Activated CD4-positive, alpha-beta memory T cell treated with anti-CD3 and anti-CD28 coated beads for 36 hours (primary cell): ENCODE results near the gene TMED10. TPM values are rescaled to one million over a fixed set of nuclear protein-coding genes. Genes with fewer than 3 reads are reported as not detected.
A peak's percentile ranks its signal among the peaks of the same experiment; 100 is the strongest.

Experiments
- CTCF ChIA-PET: fragments of 350-600 bp; sonication (Branson Sonifier 250); formaldehyde crosslinking; loops from one replicate; lab custom pipeline; 2021; ENCODE audit warnings: antibody characterized with exemption, inconsistent platforms; lab: Charles Lee
- POLR2A ChIA-PET: fragments of 350-600 bp; sonication (Branson Sonifier 250); formaldehyde crosslinking; loops from one replicate; lab custom pipeline; 2021; ENCODE audit warnings: antibody characterized with exemption; lab: Charles Lee
- DNase-seq: peaks from one replicate; pipeline ENCODE4 v3.0.0-alpha.2; 2020
- H3K27ac Mint-ChIP-seq: one replicate; pipeline ENCODE4 v1.8.0; 2021; ENCODE audit warnings: mixed read lengths
- H3K27me3 Mint-ChIP-seq: one replicate; pipeline ENCODE4 v1.8.0; 2021; ENCODE audit warnings: mixed read lengths
- H3K36me3 Mint-ChIP-seq: one replicate; pipeline ENCODE4 v1.8.0; 2021; ENCODE audit warnings: mixed read lengths
- H3K4me1 Mint-ChIP-seq: one replicate; pipeline ENCODE4 v1.8.0; 2021; ENCODE audit warnings: low read depth, mixed read lengths
- H3K4me3 Mint-ChIP-seq: one replicate; pipeline ENCODE4 v1.8.0; 2021; ENCODE audit warnings: mild to moderate bottlenecking, mixed read lengths
- H3K9me3 Mint-ChIP-seq: one replicate; pipeline ENCODE4 v1.8.0; 2021; ENCODE audit warnings: mixed read lengths
- intact Hi-C: fragments of 100-400 bp; cut with micrococcal nuclease; formaldehyde crosslinking; loops from one replicate; pipeline ENCODE4 v1.15.1; 2023
- total RNA-seq, 2 experiments: library from RNA; stranded (reverse); gene quantifications; one replicate each; pipeline ENCODE4 v1.2.3, GENCODE V29; 2021

TMED10 gene
- total RNA-seq, 2 experiments from 2014 or later: 189 to 201 TPM

DNA sequence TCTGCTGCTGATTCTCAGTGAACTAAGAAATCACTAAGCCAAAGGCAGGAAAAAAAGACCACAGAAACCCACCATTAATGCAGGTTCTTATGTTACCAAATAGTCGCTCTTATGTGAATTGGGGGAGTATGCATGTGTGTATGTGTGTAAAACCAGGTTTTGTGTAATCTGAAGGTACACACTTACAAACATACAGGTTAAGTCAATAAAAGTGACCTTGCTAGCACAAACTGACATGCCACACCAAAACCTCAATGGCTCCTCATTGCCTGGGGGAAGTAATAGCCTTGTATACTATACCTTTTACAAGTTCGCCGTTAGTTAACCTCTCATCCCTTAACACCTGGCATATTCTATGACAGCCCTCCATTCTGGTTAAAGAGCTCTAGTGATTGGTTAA lies 29.8 kb upstream of the TMED10 start:
- Mint-ChIP-seq H3K27ac (no peak overlapping the region), H3K27me3 (no peaks in the 10 kb centered on the region), H3K4me3 (no peak overlapping the region), H3K9me3 (no peaks in the 10 kb centered on the region), H3K36me3 (no peaks in the 10 kb centered on the region), H3K4me1 (peaks cover 17% of the 10 kb centered on the region)
- ChIA-PET POLR2A (interaction anchor here (1.3 kb wide), 1 partner anchor 18 kb away, joined by 3 read pairs; no protein-coding TSS in a partner anchor), CTCF (no interaction called here)
- intact Hi-C loops: no loop called here
- DNase-seq: no peak

DNA sequence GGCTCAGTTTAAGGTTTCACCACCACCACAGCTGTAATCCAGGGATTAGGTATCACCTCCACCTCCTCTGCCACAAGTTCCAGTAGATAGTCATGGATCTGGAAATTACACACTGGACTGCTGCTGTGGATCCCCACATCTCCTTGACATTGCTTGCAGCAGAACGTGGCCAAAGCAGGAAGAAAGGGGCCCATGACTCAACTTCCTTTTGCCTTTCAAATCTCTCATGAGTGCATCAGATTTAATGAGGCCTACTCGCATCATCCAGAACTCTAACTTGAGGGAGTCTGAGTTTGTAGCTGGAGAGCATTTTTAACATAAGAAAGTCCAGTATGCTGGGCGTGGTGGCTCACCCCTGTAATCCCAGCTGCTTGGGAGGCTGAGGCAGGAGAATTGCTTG lies 29.2 kb upstream of the TMED10 start:
- peak; percentile 35 for DNase-seq
- H3K4me3 Mint-ChIP-seq: no peak overlapping the region
- H3K27me3 Mint-ChIP-seq: no peaks in the 10 kb centered on the region
- H3K9me3 Mint-ChIP-seq: no peaks in the 10 kb centered on the region
- peak overlapping the region; percentile 67 for H3K27ac Mint-ChIP-seq
- no peaks in the 10 kb centered on the region for H3K36me3 Mint-ChIP-seq
- peaks cover 17% of the 10 kb centered on the region for H3K4me1 Mint-ChIP-seq
- ChIA-PET CTCF (no interaction called here), POLR2A (interaction anchor here (1.3 kb wide), 1 partner anchor 18 kb away, joined by 3 read pairs; no protein-coding TSS in a partner anchor)
- intact Hi-C loops: no loop called here

DNA sequence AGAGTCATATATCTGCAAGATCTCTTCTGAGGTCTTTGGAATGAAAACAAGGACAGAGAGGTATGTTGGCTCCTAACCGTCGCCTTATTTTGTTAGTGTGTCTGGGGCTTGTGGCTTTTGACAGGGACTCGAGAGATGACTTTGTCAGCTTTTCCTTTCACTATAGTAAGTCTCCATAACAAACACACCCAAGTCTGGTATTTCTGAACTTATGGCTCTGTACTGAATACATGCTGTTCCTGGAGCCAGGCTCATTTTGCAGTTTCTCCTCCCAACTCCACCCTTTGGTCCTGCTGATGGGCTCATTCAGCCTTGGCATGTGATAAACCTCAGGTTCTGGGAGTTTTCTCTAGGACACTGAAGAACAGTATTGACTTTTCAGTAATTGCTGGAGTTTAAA lies 27.7 kb upstream of the TMED10 start:
- intact Hi-C loops: no loop called here
- Mint-ChIP-seq H3K27ac (no peak overlapping the region), H3K36me3 (no peaks in the 10 kb centered on the region), H3K9me3 (no peaks in the 10 kb centered on the region), H3K4me3 (no peak overlapping the region), H3K27me3 (no peaks in the 10 kb centered on the region), H3K4me1 (peaks cover 17% of the 10 kb centered on the region)
- ChIA-PET CTCF (no interaction called here), POLR2A (no interaction called here)
- no peak for DNase-seq

DNA sequence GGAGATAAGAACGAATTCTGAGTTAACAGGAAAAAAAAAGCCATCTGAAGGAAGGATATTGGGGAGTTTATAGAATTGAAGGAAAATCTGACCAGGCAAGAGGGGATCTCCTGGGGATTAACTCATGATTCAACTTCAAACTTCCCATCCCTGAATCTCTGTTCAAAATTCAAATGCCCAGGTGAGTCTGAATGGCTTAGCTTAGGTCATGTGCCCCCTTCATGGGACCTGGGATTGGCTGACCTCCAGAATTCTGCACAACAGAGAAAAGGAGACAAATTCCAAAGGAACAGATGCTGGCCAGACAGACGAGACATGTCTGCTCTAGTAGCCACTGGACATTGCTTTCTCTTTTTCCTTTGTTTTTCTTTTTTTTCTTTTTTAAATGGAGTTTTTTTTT lies 26.2 kb upstream of the TMED10 start:
- no peaks in the 10 kb centered on the region for H3K27me3 Mint-ChIP-seq
- intact Hi-C loops: no loop called here
- POLR2A ChIA-PET: no interaction called here
- CTCF ChIA-PET: no interaction called here
- H3K4me1 Mint-ChIP-seq: peaks cover 17% of the 10 kb centered on the region
- no peak overlapping the region for H3K27ac Mint-ChIP-seq
- no peaks in the 10 kb centered on the region for H3K9me3 Mint-ChIP-seq
- no peak overlapping the region for H3K4me3 Mint-ChIP-seq
- H3K36me3 Mint-ChIP-seq: no peaks in the 10 kb centered on the region
- DNase-seq: no peak

DNA sequence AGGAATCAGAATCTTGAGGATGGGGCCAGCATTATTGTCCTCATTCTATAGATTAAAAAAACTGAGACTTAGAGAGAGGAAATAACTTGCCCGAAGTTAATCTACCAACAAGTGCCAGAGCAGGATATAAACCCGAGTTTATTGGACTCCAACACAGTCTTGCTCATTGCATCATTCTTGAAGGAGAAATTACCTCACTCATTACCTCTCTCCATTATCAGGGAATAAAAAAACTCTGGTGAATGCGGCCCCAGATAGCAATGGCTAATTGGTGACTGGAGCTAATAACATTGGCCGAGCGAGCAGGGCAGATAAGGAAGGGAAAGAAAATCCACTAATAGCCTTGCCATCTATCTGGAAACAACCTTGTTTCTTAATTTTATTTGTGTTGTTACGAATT lies 24.7 kb upstream of the TMED10 start:
- H3K4me1 Mint-ChIP-seq: peaks cover 14% of the 10 kb centered on the region
- no peaks in the 10 kb centered on the region for H3K9me3 Mint-ChIP-seq
- ChIA-PET POLR2A (no interaction called here), CTCF (no interaction called here)
- no peaks in the 10 kb centered on the region for H3K36me3 Mint-ChIP-seq
- H3K4me3 Mint-ChIP-seq: no peak overlapping the region
- DNase-seq: no peak
- H3K27me3 Mint-ChIP-seq: no peaks in the 10 kb centered on the region
- intact Hi-C loops: no loop called here
- H3K27ac Mint-ChIP-seq: no peak overlapping the region

DNA sequence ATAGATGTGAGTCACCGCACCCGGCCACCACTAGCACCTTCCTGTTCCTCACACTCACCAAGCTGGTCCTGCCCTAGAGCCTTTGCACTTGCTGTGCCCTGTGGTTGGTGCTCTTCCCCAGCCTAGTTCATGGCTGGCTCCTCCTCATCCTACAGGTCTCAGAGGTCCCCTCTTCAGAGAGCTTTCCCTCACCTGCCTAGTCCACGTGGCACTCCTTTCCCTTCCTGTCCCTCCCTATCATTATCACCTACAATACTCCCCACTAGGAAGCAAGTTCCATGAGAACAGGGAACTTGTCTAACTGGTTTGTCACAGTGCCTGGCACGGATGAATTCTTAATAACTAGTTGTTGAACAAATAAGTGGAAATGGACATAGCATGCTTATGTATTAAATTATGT lies 24.0 kb upstream of the TMED10 start:
- Mint-ChIP-seq H3K36me3 (no peaks in the 10 kb centered on the region), H3K27ac (no peak overlapping the region), H3K9me3 (no peaks in the 10 kb centered on the region), H3K4me3 (no peak overlapping the region), H3K27me3 (no peaks in the 10 kb centered on the region), H3K4me1 (peaks cover 9% of the 10 kb centered on the region)
- CTCF ChIA-PET: no interaction called here
- intact Hi-C loops: no loop called here
- no peak for DNase-seq
- POLR2A ChIA-PET: no interaction called here

DNA sequence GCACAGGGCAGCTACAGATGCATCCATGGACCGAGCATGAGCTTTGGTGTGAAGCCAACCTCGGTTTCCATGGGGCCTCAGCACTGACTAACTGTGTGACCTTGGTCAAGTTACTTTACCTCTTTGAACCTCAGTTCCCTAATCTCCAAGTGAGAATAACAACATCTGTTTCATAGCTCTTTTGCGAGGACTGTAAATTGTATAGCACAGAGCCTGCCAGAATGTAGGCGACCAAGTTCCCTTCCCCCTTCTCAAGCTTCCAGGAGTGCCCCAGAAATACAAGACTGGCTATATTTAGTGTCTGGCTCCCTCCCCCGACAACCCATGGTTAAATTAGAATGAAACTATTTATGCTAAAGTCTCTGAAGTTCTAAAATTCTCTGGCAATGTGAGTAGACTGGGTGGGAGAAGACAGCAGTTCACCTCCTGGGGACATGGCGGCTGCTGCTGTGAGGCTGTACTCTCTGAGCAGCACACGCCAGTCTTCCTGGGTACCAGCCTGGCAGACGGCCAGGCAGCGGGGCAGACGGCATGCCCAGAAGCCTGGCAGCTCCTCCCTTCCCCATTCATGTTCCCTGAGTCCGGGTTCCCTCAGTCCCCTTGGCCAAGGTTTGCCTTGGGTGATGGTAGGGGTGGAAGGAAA lies 22.0 kb upstream of the TMED10 start:
- Mint-ChIP-seq H3K4me3 (no peak overlapping the region), H3K36me3 (no peaks in the 10 kb centered on the region), H3K9me3 (no peaks in the 10 kb centered on the region), H3K27me3 (no peaks in the 10 kb centered on the region), H3K4me1 (no peaks in the 10 kb centered on the region), H3K27ac (no peak overlapping the region)
- no peak for DNase-seq
- intact Hi-C loops: no loop called here
- ChIA-PET CTCF (no interaction called here), POLR2A (no interaction called here)

DNA sequence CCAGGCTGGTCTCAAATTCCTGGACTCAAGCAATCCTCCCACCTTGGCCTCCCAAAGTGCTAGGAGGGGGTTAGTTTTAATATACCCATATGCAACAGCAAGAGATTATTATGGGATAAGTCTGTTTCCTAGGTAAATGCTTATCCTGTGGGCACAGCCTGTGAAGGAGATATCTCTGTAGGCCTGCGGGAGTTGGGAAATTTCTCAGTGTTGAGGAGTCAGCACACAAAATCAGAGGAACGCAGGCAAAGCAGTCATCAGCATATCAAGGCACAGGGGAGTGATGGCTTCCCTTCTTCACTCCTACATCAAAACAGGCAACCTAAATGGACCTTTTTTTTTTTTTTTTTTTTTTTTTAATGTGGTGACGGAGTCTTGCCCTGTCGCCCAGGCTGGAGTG lies 20.9 kb upstream of the TMED10 start:
- Mint-ChIP-seq H3K27me3 (no peaks in the 10 kb centered on the region), H3K9me3 (no peaks in the 10 kb centered on the region), H3K36me3 (no peaks in the 10 kb centered on the region), H3K4me3 (no peak overlapping the region), H3K4me1 (no peaks in the 10 kb centered on the region), H3K27ac (no peak overlapping the region)
- ChIA-PET POLR2A (no interaction called here), CTCF (no interaction called here)
- intact Hi-C loops: no loop called here
- no peak for DNase-seq

DNA sequence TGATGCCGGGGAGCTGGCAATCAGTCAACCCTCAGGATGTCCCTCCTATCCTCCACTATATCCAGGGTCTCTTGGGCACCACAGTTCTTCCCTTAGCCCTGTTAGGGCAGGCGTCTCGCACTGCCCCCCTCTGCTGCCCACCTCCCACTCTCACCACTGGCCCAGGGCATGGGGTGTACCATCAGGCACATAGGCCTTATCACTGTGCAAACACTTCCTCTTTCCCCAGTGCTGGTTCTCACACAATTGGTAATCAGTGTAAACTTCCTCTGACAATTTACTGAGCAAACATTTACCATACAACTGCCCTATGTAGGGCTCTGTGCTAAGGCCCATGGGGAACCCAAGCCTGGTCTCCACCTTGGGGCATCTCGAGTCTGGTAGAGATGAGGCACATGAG lies 20.1 kb upstream of the TMED10 start:
- Mint-ChIP-seq H3K27ac (no peak overlapping the region), H3K4me3 (no peak overlapping the region), H3K4me1 (no peaks in the 10 kb centered on the region), H3K27me3 (no peaks in the 10 kb centered on the region), H3K36me3 (no peaks in the 10 kb centered on the region), H3K9me3 (no peaks in the 10 kb centered on the region)
- POLR2A ChIA-PET: no interaction called here
- intact Hi-C loops: no loop called here
- DNase-seq: no peak
- CTCF ChIA-PET: no interaction called here

DNA sequence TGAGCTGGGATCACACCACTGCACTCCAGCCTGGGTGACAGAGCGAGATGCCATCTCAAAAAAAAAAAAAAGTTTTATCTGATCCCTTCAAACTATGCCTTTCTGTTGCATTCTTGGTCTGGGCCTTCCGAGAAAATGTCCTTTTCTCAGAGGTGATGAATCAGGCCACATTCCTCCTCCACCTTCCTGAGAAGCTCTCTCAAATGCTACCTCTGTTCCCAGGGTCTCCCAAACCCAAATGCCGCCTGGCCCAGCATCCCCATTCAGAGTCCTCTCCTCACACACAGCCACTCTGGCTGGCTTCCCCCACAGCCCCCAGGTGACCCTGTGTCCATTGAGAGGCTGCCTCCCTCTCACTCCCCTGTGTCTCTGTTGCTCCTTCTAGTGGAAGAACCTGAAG lies 19.7 kb upstream of the TMED10 start:
- Mint-ChIP-seq H3K27ac (no peak overlapping the region), H3K4me1 (no peaks in the 10 kb centered on the region), H3K9me3 (no peaks in the 10 kb centered on the region), H3K4me3 (no peak overlapping the region), H3K27me3 (no peaks in the 10 kb centered on the region), H3K36me3 (no peaks in the 10 kb centered on the region)
- intact Hi-C loops: no loop called here
- no peak for DNase-seq
- CTCF ChIA-PET: no interaction called here
- POLR2A ChIA-PET: no interaction called here

DNA sequence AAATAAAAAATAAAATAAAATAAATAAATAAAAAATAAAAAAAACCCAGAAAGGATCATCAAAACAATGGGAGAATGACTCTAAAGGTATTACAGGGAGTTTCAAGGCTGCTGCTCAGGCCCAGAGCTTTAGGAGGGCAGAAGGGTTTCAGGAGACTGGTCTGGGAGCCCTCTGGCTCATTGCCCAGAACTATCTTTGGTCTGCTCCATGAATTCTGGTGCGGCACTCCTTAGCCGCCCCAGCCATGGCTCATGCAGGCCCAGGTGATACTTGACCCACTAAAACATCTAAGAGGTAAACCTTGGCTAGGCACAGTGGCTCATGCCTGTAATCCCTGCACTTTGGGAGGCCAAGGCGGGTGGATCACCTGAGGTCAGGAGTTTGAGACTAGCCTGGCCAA lies 14.7 kb upstream of the TMED10 start:
- DNase-seq: no peak
- Mint-ChIP-seq H3K4me3 (no peak overlapping the region), H3K36me3 (no peaks in the 10 kb centered on the region), H3K9me3 (no peaks in the 10 kb centered on the region), H3K4me1 (no peaks in the 10 kb centered on the region), H3K27me3 (peaks cover 6% of the 10 kb centered on the region), H3K27ac (no peak overlapping the region)
- POLR2A ChIA-PET: no interaction called here
- intact Hi-C loops: no loop called here
- CTCF ChIA-PET: no interaction called here

DNA sequence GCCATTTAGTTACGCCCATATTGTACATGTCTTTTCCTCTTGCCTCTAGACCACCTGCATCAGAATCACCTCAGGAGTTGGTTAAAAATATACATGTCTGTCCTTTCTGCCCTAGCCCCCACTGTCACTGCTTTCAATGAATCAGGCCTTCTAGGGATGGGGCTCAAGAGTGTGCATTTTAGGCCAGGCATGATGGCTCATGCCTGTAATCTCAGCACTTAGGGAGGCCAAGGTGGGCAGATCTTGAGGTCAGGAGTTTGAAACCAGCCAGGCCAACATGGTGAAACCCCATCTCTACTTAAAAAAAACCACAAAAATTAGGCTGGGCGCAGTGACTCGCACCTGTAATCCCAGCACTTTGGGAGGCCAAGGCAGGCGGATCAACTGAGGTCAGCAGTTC lies 13.6 kb upstream of the TMED10 start:
- Mint-ChIP-seq H3K27me3 (peaks cover 7% of the 10 kb centered on the region), H3K4me3 (no peak overlapping the region), H3K9me3 (no peaks in the 10 kb centered on the region), H3K27ac (no peak overlapping the region), H3K36me3 (no peaks in the 10 kb centered on the region), H3K4me1 (no peaks in the 10 kb centered on the region)
- ChIA-PET CTCF (no interaction called here), POLR2A (no interaction called here)
- intact Hi-C loops: no loop called here
- no peak for DNase-seq

DNA sequence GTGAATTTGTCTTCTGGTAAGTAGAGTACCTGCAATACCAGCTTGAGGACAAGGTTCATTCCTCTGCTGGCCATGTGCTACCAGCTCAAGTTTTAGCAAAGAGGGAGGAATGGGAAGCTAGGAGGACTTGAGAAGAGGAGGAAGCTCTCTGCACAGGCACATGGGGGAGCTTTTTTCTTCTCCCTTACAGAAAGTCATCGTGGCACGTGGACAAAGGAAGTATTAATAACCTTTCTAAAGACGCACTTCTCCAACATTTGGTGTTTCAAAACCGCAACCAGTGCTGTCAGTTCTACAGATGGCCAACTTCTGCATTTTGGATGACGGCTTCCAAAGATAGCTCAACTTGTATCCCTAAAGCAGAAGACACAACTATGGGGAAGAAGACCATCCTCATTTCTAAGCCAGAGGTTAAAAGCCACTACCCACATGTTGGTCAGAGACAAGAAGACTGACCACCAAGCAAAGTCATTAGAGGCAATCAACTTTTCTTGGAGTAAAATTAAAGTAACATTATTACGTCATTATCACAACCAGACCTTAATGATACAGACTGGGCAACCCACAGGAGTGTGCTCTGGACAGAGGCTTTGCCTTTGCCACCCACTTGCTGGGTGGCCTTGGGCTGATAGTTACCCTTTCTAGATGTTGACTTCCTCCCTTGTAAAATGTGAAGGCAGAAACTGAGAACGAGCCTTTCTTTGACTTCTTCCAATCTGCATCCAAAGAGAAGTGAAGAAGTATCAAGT lies 12.3 kb upstream of the TMED10 start:
- H3K4me3 Mint-ChIP-seq: no peak overlapping the region
- no peak for DNase-seq
- peaks cover 7% of the 10 kb centered on the region for H3K27me3 Mint-ChIP-seq
- H3K9me3 Mint-ChIP-seq: no peaks in the 10 kb centered on the region
- no peak overlapping the region for H3K27ac Mint-ChIP-seq
- intact Hi-C loops: no loop called here
- ChIA-PET POLR2A (no interaction called here), CTCF (no interaction called here)
- H3K36me3 Mint-ChIP-seq: no peaks in the 10 kb centered on the region
- H3K4me1 Mint-ChIP-seq: peaks cover 4% of the 10 kb centered on the region
